Ascending aorta (tissue), 2 donors: ENCODE measurements around the gene ARFGEF2. TPM values are rescaled to one million over a fixed set of nuclear protein-coding genes. Genes with fewer than 3 reads are reported as not detected.
"Not testable (repeated sequence)": the region's sequence is repeated elsewhere in the genome, so short reads cannot be mapped to it uniquely, and the experiment has no call there.

Experiments
- DNase-seq, 2 donors: peaks; one replicate each; pipeline ENCODE4 v3.0.0-alpha.2; 2019; ENCODE audit warnings: low spot score in 2 of 2
- H3K27ac ChIP-seq, 2 donors: fragments of 200-600 bp; sonication (generic); one replicate each; pipeline ENCODE4 v1.5.1; 2016 to 2017; ENCODE audit warnings: mild to moderate bottlenecking in 1 of 2
- H3K27me3 ChIP-seq: fragments of 200-600 bp; sonication (generic); one replicate; pipeline ENCODE4 v1.5.1; 2017
- H3K36me3 ChIP-seq, 2 donors: fragments of 200-600 bp; sonication (generic); one replicate each; pipeline ENCODE4 v1.5.1; 2016
- H3K4me1 ChIP-seq, 2 donors: fragments of 200-600 bp; sonication (generic); one replicate each; pipeline ENCODE4 v1.5.1; 2016 to 2017; ENCODE audit warnings: mild to moderate bottlenecking in 1 of 2
- H3K4me3 ChIP-seq, 2 donors: fragments of 200-600 bp; sonication (generic); one replicate each; pipeline ENCODE4 v1.5.1; 2016 to 2017; ENCODE audit warnings: mild to moderate bottlenecking in 1 of 2
- H3K9me3 ChIP-seq, 2 donors: fragments of 200-600 bp; sonication (generic); one replicate each; pipeline ENCODE4 v1.5.1; 2016
- intact Hi-C: fragments of 100-400 bp; cut with DNase I; formaldehyde crosslinking; loops from one replicate; pipeline ENCODE4 v1.15.1; 2023
- total RNA-seq: library from RNA; depleted of rRNA; stranded (reverse); fragments of >200 nt; gene quantifications from one replicate; pipeline ENCODE4 v1.1.0, GENCODE V29; 2016
- TF ChIP-seq, protein P1 (sequence below), 3 experiments: fragments of 200-600 bp in 2 of 3; fragments of 450-650 bp in 1 of 3; sonication (generic) in 2 of 3; IDR thresholded peaks; one replicate each; pipeline ENCODE4 v1.5.1; 2016 to 2019; ENCODE audit warnings: antibody characterized with exemption in 3 of 3, mild to moderate bottlenecking in 1 of 3, moderate library complexity in 1 of 3

ARFGEF2 gene
- total RNA-seq, 1 donor from 2014 or later, result 7.9 TPM

DNA sequence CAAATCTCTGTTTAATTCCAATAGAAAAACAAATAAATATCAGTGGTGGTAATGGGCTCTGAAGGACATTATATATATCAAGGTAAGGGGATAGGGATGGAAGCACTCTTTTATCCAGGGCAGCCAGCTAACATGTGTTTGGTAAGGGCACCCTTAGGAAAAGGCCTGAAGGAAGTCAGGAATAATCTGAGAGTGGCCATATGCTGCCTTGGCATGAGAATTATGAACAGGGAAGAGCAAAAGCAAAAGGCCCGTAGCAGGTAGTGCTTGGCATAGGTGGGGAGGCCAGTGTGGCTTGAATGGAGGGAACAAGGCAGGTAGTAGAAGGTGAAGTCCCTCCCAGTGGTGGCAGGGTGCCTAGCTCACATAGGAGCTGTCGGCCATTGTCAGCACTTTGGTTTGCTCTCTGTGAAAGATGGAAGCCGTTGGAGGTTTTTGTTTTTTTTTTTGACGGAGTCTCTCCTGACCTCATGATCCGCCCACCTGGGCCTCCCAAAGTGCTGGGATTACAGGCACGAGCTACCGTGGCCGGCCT lies 85.0 kb downstream of the ARFGEF2 start:
- Histone ChIP-seq H3K27ac (no peak overlapping the region), H3K4me3 (no peak overlapping the region), H3K36me3 (peaks cover 60 to 74% of the 10 kb centered on the region in 2 donors), H3K4me1 (no peaks in the 10 kb centered on the region), H3K9me3 (no peaks in the 10 kb centered on the region), H3K27me3 (no peaks in the 10 kb centered on the region)
- intact Hi-C loops, result no loop called here
- DNase-seq, result no peak
- TF ChIP-seq, protein P1, sequence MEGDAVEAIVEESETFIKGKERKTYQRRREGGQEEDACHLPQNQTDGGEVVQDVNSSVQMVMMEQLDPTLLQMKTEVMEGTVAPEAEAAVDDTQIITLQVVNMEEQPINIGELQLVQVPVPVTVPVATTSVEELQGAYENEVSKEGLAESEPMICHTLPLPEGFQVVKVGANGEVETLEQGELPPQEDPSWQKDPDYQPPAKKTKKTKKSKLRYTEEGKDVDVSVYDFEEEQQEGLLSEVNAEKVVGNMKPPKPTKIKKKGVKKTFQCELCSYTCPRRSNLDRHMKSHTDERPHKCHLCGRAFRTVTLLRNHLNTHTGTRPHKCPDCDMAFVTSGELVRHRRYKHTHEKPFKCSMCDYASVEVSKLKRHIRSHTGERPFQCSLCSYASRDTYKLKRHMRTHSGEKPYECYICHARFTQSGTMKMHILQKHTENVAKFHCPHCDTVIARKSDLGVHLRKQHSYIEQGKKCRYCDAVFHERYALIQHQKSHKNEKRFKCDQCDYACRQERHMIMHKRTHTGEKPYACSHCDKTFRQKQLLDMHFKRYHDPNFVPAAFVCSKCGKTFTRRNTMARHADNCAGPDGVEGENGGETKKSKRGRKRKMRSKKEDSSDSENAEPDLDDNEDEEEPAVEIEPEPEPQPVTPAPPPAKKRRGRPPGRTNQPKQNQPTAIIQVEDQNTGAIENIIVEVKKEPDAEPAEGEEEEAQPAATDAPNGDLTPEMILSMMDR (IDR thresholded peaks at IDR 0.05), result no peak

DNA sequence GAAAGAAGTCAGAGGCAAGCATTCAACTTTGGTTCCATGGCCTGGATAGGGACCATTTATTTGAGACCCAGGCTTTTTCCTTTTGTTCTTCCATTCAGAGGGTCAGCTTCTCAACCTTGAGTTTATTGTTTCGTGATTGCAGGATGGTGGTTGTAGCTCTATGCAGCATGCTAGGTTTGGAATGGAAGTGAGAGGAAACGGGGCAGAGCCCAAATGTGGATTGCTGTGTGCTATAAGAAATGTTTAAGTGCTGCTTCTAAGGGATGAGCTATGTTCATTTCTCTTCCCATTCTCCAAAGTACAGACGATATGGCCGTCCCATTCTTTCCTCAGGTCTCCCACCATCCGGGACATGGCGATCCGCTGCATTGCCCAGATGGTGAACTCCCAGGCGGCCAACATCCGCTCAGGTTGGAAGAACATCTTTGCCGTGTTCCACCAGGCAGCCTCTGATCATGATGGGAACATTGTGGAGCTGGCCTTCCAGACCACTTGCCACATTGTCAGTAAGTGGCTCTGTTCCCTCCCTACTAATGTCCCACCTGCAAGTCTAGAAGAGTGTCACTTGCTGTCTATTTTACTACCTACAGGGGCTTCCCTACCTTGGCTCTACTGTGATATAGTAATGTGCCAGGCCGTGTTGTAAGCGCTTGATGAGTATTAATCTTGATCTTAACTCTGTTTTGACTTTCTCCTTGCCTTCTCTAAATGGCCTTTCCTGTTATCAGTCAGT lies 88.6 kb downstream of the ARFGEF2 start:
- Histone ChIP-seq H3K9me3 (no peaks in the 10 kb centered on the region), H3K4me3 (no peak overlapping the region), H3K27me3 (no peaks in the 10 kb centered on the region), H3K36me3 (peaks cover 71 to 86% of the 10 kb centered on the region in 2 donors), H3K4me1 (no peaks in the 10 kb centered on the region), H3K27ac (no peak overlapping the region)
- intact Hi-C loops, result no loop called here
- no peak for DNase-seq
- TF ChIP-seq, protein P1 (IDR thresholded peaks at IDR 0.05), result no peak

DNA sequence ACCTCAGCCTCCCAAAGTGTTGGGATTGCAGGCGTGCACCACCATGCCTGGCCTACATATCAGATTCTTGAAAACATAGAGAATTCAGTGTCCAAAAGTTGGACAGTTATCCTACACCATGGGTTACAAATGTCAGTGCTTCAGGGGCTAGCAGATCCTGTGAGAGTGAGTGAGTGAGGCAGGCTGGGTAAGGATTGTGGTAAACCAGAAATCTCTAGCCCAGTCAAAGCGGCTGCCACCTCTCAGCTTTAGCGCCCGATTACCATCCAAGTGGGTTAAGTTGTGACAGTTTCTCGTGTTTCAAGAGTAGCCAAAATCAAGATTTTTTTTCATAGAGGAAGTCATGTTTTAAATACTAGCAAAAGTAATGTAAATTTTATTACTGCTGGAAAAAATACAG lies 102.7 kb downstream of the ARFGEF2 start:
- intact Hi-C loops, result no loop called here
- peaks cover 78 to 82% of the 10 kb centered on the region in 2 donors for H3K36me3 ChIP-seq
- no peaks in the 10 kb centered on the region for H3K27me3 ChIP-seq
- H3K27ac ChIP-seq, result no peak overlapping the region
- DNase-seq, result peak in 1 of 2 donors; percentile 18
- no peaks in the 10 kb centered on the region for H3K9me3 ChIP-seq
- H3K4me1 ChIP-seq, result no peaks in the 10 kb centered on the region
- no peak overlapping the region for H3K4me3 ChIP-seq
- TF ChIP-seq, protein P1 (IDR thresholded peaks at IDR 0.05), result no peak

DNA sequence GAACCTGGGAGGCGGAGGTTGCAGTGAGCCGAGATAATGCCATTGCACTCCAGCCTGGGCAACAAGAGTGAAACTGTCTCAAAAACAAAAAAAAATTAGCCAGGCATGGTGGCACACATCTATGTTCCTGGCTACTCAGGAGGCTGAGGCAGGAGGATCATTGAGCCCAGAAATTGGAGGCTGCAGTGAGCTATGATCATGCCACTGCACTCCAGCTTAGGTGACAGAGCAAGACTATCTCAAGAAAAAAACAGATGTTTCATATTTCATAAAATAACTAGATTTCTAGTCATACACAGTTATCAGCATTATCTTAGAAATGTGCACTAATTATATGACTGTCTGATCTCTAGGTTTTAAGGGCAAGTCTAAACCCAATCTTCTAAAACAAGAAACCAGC lies 106.7 kb downstream of the ARFGEF2 start:
- H3K9me3 ChIP-seq, DNase-seq, intact Hi-C loops, H3K4me3 ChIP-seq, H3K27ac ChIP-seq, H3K4me1 ChIP-seq, H3K27me3 ChIP-seq: not testable (repeated sequence)
- H3K36me3 ChIP-seq, result peaks cover 62 to 75% of the 10 kb centered on the region in 2 donors

DNA sequence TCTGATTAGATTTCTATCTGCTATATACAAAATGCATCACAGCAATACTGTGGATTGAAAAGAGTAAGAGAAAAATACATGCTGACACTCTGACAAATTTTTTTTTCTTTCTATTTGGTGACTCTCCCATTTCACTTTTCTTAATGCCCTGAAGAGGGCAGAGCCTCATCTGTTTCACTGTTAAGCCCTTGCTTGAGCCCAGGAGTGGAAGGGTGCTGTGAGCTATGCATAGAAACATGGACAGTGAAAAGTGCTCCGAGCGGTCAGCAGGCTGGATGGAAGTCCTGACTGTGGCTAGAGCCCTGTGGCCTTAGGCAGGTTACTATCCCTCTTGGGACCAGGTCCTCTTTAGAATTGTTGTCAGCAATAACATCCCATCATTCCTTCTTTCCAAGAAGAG lies 107.2 kb downstream of the ARFGEF2 start:
- intact Hi-C loops, result no loop called here
- no peaks in the 10 kb centered on the region for H3K4me1 ChIP-seq
- H3K27ac ChIP-seq, result peak overlapping the region; percentile 31 to 64
- H3K9me3 ChIP-seq, result no peaks in the 10 kb centered on the region
- DNase-seq, result no peak
- TF ChIP-seq, protein P1 (IDR thresholded peaks at IDR 0.05), result peak in 1 of 3 experiments; percentile 25
- H3K4me3 ChIP-seq, result no peak overlapping the region
- H3K36me3 ChIP-seq, result peaks cover 64 to 78% of the 10 kb centered on the region in 2 donors
- H3K27me3 ChIP-seq, result no peaks in the 10 kb centered on the region

DNA sequence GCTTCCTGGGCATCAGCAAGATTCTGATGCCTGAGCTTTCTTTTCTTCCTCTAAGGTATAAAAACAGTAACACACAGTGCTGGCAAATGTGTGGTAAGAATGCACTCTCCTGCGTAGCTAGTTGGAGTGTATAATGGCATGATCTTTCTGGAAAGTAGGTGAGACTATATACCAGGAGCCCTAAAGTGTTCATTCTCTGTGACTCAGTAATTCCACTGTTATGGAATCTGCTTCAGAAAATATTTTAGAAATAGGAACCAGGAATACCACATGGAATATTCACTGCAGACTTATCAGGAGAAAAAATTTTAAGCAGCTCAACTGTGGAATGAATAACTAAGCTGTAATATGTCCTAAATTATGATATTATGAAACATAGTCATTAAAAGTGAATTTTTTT lies 107.7 kb downstream of the ARFGEF2 start:
- Histone ChIP-seq H3K27me3 (no peaks in the 10 kb centered on the region), H3K27ac (peak overlapping the region; percentile 31 to 64), H3K4me3 (no peak overlapping the region), H3K9me3 (no peaks in the 10 kb centered on the region), H3K36me3 (peaks cover 67 to 78% of the 10 kb centered on the region in 2 donors), H3K4me1 (no peaks in the 10 kb centered on the region)
- TF ChIP-seq, protein P1 (IDR thresholded peaks at IDR 0.05), result no peak
- intact Hi-C loops, result no loop called here
- no peak for DNase-seq
